ENCODE measurements around the gene PDLIM1. TPM values are rescaled to one million over a fixed set of nuclear protein-coding genes. Genes with fewer than 3 reads are reported as not detected.

Gene PDLIM1
- total and polyA plus RNA-seq, 3 donors from 2014 or later = 14.9 to 64.3 (median 23.5) TPM

GRCh38 chr10:95300022-95300539 lies 9.3 kb upstream of the PDLIM1 start:
- no peak for DNase-seq
- Histone ChIP-seq H3K27me3 (no peaks in the 10 kb centered on the region), H3K4me3 (no peak overlapping the region), H3K9me3 (no peaks in the 10 kb centered on the region), H3K36me3 (ENCODE audit: low read depth, missing control alignments) (no peaks in the 10 kb centered on the region), H3K27ac (no peak overlapping the region), H3K4me1 (no peaks in the 10 kb centered on the region)
- 74 to 85% methylated on average over 3 of the region's 3 CpGs for WGBS, 2 donors
- TF ChIP-seq, protein P1, sequence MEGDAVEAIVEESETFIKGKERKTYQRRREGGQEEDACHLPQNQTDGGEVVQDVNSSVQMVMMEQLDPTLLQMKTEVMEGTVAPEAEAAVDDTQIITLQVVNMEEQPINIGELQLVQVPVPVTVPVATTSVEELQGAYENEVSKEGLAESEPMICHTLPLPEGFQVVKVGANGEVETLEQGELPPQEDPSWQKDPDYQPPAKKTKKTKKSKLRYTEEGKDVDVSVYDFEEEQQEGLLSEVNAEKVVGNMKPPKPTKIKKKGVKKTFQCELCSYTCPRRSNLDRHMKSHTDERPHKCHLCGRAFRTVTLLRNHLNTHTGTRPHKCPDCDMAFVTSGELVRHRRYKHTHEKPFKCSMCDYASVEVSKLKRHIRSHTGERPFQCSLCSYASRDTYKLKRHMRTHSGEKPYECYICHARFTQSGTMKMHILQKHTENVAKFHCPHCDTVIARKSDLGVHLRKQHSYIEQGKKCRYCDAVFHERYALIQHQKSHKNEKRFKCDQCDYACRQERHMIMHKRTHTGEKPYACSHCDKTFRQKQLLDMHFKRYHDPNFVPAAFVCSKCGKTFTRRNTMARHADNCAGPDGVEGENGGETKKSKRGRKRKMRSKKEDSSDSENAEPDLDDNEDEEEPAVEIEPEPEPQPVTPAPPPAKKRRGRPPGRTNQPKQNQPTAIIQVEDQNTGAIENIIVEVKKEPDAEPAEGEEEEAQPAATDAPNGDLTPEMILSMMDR (IDR thresholded peaks at IDR 0.05) = no peak
- TF ChIP-seq POLR2A (IDR thresholded peaks at IDR 0.05) = no peak
- intact Hi-C loops (cut with DNase I; ENCODE audit: low total_unique reads) = no loop called here

DNA sequence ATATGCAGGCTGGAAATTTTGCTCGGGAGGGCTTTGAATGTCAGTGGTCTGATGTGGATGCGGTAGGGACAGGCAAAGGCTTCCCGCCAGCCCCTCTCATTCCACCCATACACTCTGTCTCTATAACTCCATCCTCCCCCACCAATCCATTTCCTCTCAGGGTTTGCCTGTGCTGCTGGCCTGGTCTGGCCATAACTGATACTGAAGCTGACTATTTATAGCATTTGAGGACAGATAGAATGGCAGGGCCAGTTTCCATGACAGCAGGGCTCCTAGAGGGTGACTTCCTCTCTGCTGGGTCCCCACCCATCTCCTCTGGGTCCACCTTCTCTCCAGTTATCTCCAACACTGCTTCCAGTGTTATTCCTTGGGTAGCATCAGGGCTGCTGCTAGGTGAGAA lies 6.6 kb upstream of the PDLIM1 start:
- intact Hi-C loops (cut with DNase I; ENCODE audit: low total_unique reads) = no loop called here
- H3K9me3 ChIP-seq = no peaks in the 10 kb centered on the region
- H3K27me3 ChIP-seq = no peaks in the 10 kb centered on the region

GRCh38 chr10:95296764-95297163 lies 6.0 kb upstream of the PDLIM1 start:
- Histone ChIP-seq H3K36me3 (ENCODE audit: low read depth, missing control alignments) (no peaks in the 10 kb centered on the region), H3K27ac (no peak overlapping the region), H3K4me3 (no peak overlapping the region), H3K9me3 (no peaks in the 10 kb centered on the region), H3K4me1 (no peaks in the 10 kb centered on the region), H3K27me3 (no peaks in the 10 kb centered on the region)
- no peak for TF ChIP-seq POLR2A (IDR thresholded peaks at IDR 0.05)
- TF ChIP-seq, protein P1 (IDR thresholded peaks at IDR 0.05) = no peak
- intact Hi-C loops (cut with DNase I; ENCODE audit: low total_unique reads) = no loop called here
- DNase-seq = no peak
- 93 to 94% methylated on average over 4 of the region's 4 CpGs for WGBS, 2 donors

More for the DNA sequence above, 6.6 kb upstream of the PDLIM1 start:
- Histone ChIP-seq H3K27ac (no peak overlapping the region), H3K36me3 (ENCODE audit: low read depth, missing control alignments) (no peaks in the 10 kb centered on the region), H3K4me1 (no peaks in the 10 kb centered on the region), H3K4me3 (no peak overlapping the region)
- TF ChIP-seq POLR2A (IDR thresholded peaks at IDR 0.05) = no peak
- TF ChIP-seq, protein P1 (IDR thresholded peaks at IDR 0.05) = no peak
- no peak for DNase-seq
- 78 to 80% methylated on average over 3 of the region's 3 CpGs for WGBS, 2 donors

GRCh38 chr10:95295031-95295755 lies 4.4 kb upstream of the PDLIM1 start:
- TF ChIP-seq POLR2A (IDR thresholded peaks at IDR 0.05) = no peak
- TF ChIP-seq, protein P1 (IDR thresholded peaks at IDR 0.05) = no peak
- Histone ChIP-seq H3K36me3 (ENCODE audit: low read depth, missing control alignments) (no peaks in the 10 kb centered on the region), H3K27me3 (no peaks in the 10 kb centered on the region), H3K9me3 (no peaks in the 10 kb centered on the region), H3K27ac (no peak overlapping the region), H3K4me1 (no peaks in the 10 kb centered on the region), H3K4me3 (peak overlapping the region; percentile 12 to 51)
- DNase-seq = peak; percentile 45
- intact Hi-C loops (cut with DNase I; ENCODE audit: low total_unique reads) = no loop called here
- WGBS, 2 donors = 5% methylated on average over 39 of the region's 39 CpGs; no CpG with 5 or more reads in 1 of the 2 donors

DNA sequence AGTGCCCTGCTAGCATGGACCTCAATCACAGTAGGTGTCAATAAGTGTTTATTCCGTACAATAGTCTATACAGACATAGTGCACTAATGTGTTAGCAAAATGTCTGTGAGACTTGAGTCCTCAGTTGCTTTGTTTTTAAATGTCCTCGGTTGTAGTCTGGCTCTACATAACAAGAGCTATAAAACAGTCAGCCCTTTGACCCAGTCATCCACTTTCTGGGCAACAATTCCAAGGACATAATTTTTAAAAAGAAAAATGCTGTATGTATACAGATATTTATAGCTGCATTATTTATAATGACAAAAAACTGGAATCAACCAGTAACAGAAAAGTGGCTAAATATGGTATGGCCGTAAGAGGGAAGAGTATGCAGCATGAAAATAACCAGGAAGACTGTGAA lies 2.8 kb upstream of the PDLIM1 start:
- Histone ChIP-seq H3K4me1 (no peaks in the 10 kb centered on the region), H3K9me3 (no peaks in the 10 kb centered on the region), H3K36me3 (ENCODE audit: low read depth, missing control alignments) (no peaks in the 10 kb centered on the region), H3K4me3 (no peak overlapping the region), H3K27me3 (no peaks in the 10 kb centered on the region), H3K27ac (no peak overlapping the region)
- intact Hi-C loops (cut with DNase I; ENCODE audit: low total_unique reads) = no loop called here
- 89% methylated on average over 3 of the region's 3 CpGs for WGBS, 2 donors
- DNase-seq = no peak
- no peak for TF ChIP-seq POLR2A (IDR thresholded peaks at IDR 0.05)
- TF ChIP-seq, protein P1 (IDR thresholded peaks at IDR 0.05) = no peak
